GM12801 (cell line): ENCODE measurements around the gene SLC16A7.

ENCODE experiments used
- CTCF ChIP-seq: IDR thresholded peaks from one replicate; pipeline ENCODE4 v1.5.1; 2011; ENCODE audit warnings: control low read depth; ENCODE audit not compliant: insufficient read length; ENCODE audit errors: extremely low read depth

Gene SLC16A7

GRCh38 chr12:59643550-59643949 is 47.7 kb downstream of the SLC16A7 start:
- TF ChIP-seq CTCF, result no peak

GRCh38 chr12:59645242-59645641 is 49.4 kb downstream of the SLC16A7 start:
- no peak for TF ChIP-seq CTCF

GRCh38 chr12:59646636-59647035 is 50.8 kb downstream of the SLC16A7 start:
- no peak for TF ChIP-seq CTCF

- TF ChIP-seq CTCF, result no peak
Measured at GRCh38 chr12:59649203-59649602, 53.4 kb downstream of the SLC16A7 start.

GRCh38 chr12:59650588-59651228 is 54.9 kb downstream of the SLC16A7 start:
- TF ChIP-seq CTCF, result no peak

DNA sequence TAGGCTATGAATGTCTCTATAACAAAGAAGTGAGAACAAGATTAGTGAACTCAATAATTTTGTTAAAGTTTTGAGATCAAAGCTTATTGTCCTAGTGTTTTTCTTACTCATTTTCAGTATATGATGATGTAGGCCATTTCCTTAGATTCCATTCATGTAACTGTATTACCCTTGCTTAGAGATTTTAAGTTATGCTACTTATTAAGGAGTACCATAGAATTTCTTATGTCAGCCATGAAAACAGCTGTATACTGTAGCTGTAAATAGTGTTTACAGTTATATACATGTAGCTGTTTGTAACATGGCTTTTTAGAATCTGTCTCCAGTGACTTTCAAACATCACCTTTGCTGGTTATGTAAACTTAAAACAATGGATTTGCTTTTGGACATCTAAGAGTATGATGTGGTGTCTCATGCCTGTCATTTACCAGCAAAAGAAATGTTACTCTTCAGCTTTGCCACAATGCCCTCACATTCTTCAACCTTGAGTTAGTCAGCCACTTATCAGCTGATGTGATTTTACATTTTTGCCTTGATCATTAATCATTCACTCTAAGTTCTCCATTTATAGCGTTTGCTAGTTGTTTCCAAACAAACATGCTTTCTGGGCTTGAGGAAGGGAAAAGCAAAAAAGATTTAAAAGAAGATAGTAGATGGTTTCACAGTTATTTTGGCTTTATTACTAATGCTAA is 55.5 kb downstream of the SLC16A7 start:
- no peak for TF ChIP-seq CTCF

- TF ChIP-seq CTCF, result no peak
Measured at GRCh38 chr12:59652130-59652529, 56.3 kb downstream of the SLC16A7 start.
